Measurements from ENCODE around the gene FXYD3.

- no peak for TF ChIP-seq CTCF (IDR thresholded peaks at IDR 0.05; ENCODE audit: low read depth, low read length)
- no peak for TF ChIP-seq EZH2phosphoT487 (IDR thresholded peaks at IDR 0.05; ENCODE audit: low read depth)
These were observed 31.7 kb upstream of the FXYD3 start for GRCh38 chr19:35083691-35084508.

Data from OCI-LY3 (cell line).